H9 (cell line): ENCODE measurements around the gene PNPLA7. TPM values are rescaled to one million over a fixed set of nuclear protein-coding genes. Genes with fewer than 3 reads are reported as not detected.

Source experiments
- DNase-seq: peaks from one replicate; pipeline ENCODE4 v3.0.0-alpha.2; 2017
- H2AFZ ChIP-seq: one replicate; pipeline ENCODE4 v1.6.1; 2013; ENCODE audit warnings: mild to moderate bottlenecking, low read length, control low read depth, moderate library complexity
- H2AK5ac ChIP-seq: 2 replicates; pipeline ENCODE4 v1.6.1; 2013; ENCODE audit warnings: low read length, control low read depth, mixed read lengths; ENCODE audit not compliant: insufficient read length
- H2BK120ac ChIP-seq: one replicate; pipeline ENCODE4 v1.6.1; 2013; ENCODE audit warnings: low read depth, mild to moderate bottlenecking, low read length, control low read depth, inconsistent platforms; ENCODE audit not compliant: poor library complexity, severe bottlenecking
- H2BK12ac ChIP-seq: 2 replicates; pipeline ENCODE4 v1.6.1; 2013; ENCODE audit warnings: low read length, control low read depth, mixed read lengths, low read depth; ENCODE audit not compliant: insufficient read length
- H2BK15ac ChIP-seq: 2 replicates; pipeline ENCODE4 v1.6.1; 2013; ENCODE audit warnings: low read depth, low read length, control low read depth
- H2BK20ac ChIP-seq: one replicate; pipeline ENCODE4 v1.6.1; 2013; ENCODE audit warnings: low read depth, mild to moderate bottlenecking, low read length, control low read depth, inconsistent platforms; ENCODE audit not compliant: poor library complexity, severe bottlenecking
- H2BK5ac ChIP-seq: 2 replicates; pipeline ENCODE4 v1.6.1; 2013; ENCODE audit warnings: low read length, control low read depth, mixed read lengths; ENCODE audit not compliant: insufficient read length
- H3K14ac ChIP-seq: 2 replicates; pipeline ENCODE4 v1.6.1; 2013; ENCODE audit warnings: low read length, control low read depth; ENCODE audit not compliant: insufficient read depth
- H3K18ac ChIP-seq: 2 replicates; pipeline ENCODE4 v1.6.1; 2013; ENCODE audit warnings: low read depth, mild to moderate bottlenecking, mixed read lengths, low read length, control low read depth; ENCODE audit not compliant: insufficient read length
- H3K23ac ChIP-seq: 2 replicates; pipeline ENCODE4 v1.6.1; 2013; ENCODE audit warnings: low read length, control low read depth, mixed read lengths, low read depth; ENCODE audit not compliant: insufficient read length
- H3K23me2 ChIP-seq: 2 replicates; pipeline ENCODE4 v1.6.1; 2013; ENCODE audit warnings: low read depth, mild to moderate bottlenecking, mixed read lengths, low read length, control low read depth; ENCODE audit not compliant: insufficient read length, poor library complexity, severe bottlenecking
- H3K27ac ChIP-seq: 2 replicates; pipeline ENCODE4 v1.5.1; 2013; ENCODE audit warnings: low read length, control low read depth, mixed read lengths, low read depth; ENCODE audit not compliant: insufficient read length
- H3K27me3 ChIP-seq: 2 replicates; pipeline ENCODE4 v1.6.1; 2013; ENCODE audit warnings: low read length, control low read depth, inconsistent platforms; ENCODE audit not compliant: insufficient read depth
- H3K4ac ChIP-seq: 2 replicates; pipeline ENCODE4 v1.6.1; 2013; ENCODE audit warnings: low read depth, mild to moderate bottlenecking, control low read depth, inconsistent platforms, low read length, moderate library complexity
- H3K4me1 ChIP-seq: 2 replicates; pipeline ENCODE4 v1.6.1; 2013; ENCODE audit warnings: low read length, control low read depth, inconsistent platforms; ENCODE audit not compliant: insufficient read depth
- H3K4me2 ChIP-seq: 2 replicates; pipeline ENCODE4 v1.6.1; 2013; ENCODE audit warnings: low read length, control low read depth, mixed read lengths; ENCODE audit not compliant: insufficient read length, insufficient read depth
- H3K56ac ChIP-seq: 2 replicates; pipeline ENCODE4 v1.6.1; 2013; ENCODE audit warnings: low read depth, mild to moderate bottlenecking, mixed read lengths, low read length, control low read depth; ENCODE audit not compliant: insufficient read length
- H3K79me1 ChIP-seq: 2 replicates; pipeline ENCODE4 v1.6.1; 2013; ENCODE audit warnings: low read depth, mild to moderate bottlenecking, moderate library complexity, low read length, control low read depth, inconsistent platforms; ENCODE audit not compliant: insufficient read depth, poor library complexity, severe bottlenecking
- H3K79me2 ChIP-seq: 2 replicates; pipeline ENCODE4 v1.6.1; 2013; ENCODE audit warnings: low read length, control low read depth, inconsistent platforms; ENCODE audit not compliant: insufficient read depth
- H3K9ac ChIP-seq: 2 replicates; pipeline ENCODE4 v1.6.1; 2013; ENCODE audit warnings: low read length, control low read depth, mixed read lengths; ENCODE audit not compliant: insufficient read length; ENCODE audit errors: extremely low read depth
- H3K9me3 ChIP-seq: one replicate; pipeline ENCODE4 v1.6.1; 2013; ENCODE audit warnings: low read depth, low read length, inconsistent platforms; ENCODE audit not compliant: control insufficient read depth
- H3T11ph ChIP-seq: one replicate; pipeline ENCODE4 v1.6.1; 2013; ENCODE audit warnings: mild to moderate bottlenecking, low read length, control low read depth, inconsistent platforms
- H4K20me1 ChIP-seq: one replicate; pipeline ENCODE4 v1.6.1; 2013; ENCODE audit not compliant: control insufficient read depth, insufficient read length, insufficient read depth
- H4K5ac ChIP-seq: 2 replicates; pipeline ENCODE4 v1.6.1; 2013; ENCODE audit warnings: low read depth, mild to moderate bottlenecking, mixed read lengths, low read length, control low read depth; ENCODE audit not compliant: insufficient read length
- H4K8ac ChIP-seq: replicated peaks from 2 replicates; pipeline ENCODE4 v1.6.1; 2013; ENCODE audit warnings: low read length, control low read depth, mixed read lengths, low read depth; ENCODE audit not compliant: insufficient read length
- H4K91ac ChIP-seq: 2 replicates; pipeline ENCODE4 v1.6.1; 2013; ENCODE audit warnings: low read depth, mild to moderate bottlenecking, moderate library complexity, mixed read lengths, low read length, control low read depth; ENCODE audit not compliant: insufficient read length
- H3K27ac Mint-ChIP-seq, 3 experiments: 2 replicates in 2 of 3; 3 replicates in 1 of 3; pipeline ENCODE4 v1.8.0; 2020 to 2021; ENCODE audit warnings: mixed read lengths in 3 of 3, mild to moderate bottlenecking in 1 of 3, moderate library complexity in 1 of 3
- H3K27me3 Mint-ChIP-seq: 2 replicates; pipeline ENCODE4 v1.8.0; 2021; ENCODE audit warnings: low read depth, mild to moderate bottlenecking, moderate library complexity, mixed read lengths
- H3K36me3 Mint-ChIP-seq, 3 experiments: 2 replicates in 2 of 3; 3 replicates in 1 of 3; pipeline ENCODE4 v1.8.0; 2020 to 2021; ENCODE audit warnings: low read depth in 3 of 3, mixed read lengths in 3 of 3; ENCODE audit not compliant: insufficient read depth in 1 of 3
- H3K4me1 Mint-ChIP-seq, 2 experiments: 2 replicates each; pipeline ENCODE4 v1.8.0; 2020; ENCODE audit warnings: mixed read lengths in 2 of 2
- H3K4me3 Mint-ChIP-seq, 2 experiments: 2 replicates in 1 of 2; 3 replicates in 1 of 2; pipeline ENCODE4 v1.8.0; 2020 to 2021; ENCODE audit warnings: mild to moderate bottlenecking in 2 of 2, mixed read lengths in 2 of 2, moderate library complexity in 1 of 2
- H3K9me3 Mint-ChIP-seq, 2 experiments: 2 replicates in 1 of 2; 3 replicates in 1 of 2; pipeline ENCODE4 v1.8.0; 2020; ENCODE audit warnings: mild to moderate bottlenecking in 2 of 2, mixed read lengths in 2 of 2, moderate library complexity in 1 of 2
- CTCF ChIP-seq: fragments of 200-600 bp; sonication (generic); conservative IDR thresholded peaks from 3 replicates; pipeline ENCODE4 v1.8.0; 2021; ENCODE audit warnings: antibody characterized with exemption, mild to moderate bottlenecking
- WGBS: extraction: QIAGEN DNeasy Blood & Tissue Kit; methylation state at CpG from one replicate; pipeline ENCODE4 v1.1.7; 2013; ENCODE audit warnings: missing lambda C conversion rate, low lambda C conversion rate, mixed read lengths; ENCODE audit not compliant: insufficient read length; ENCODE audit errors: extremely low coverage; 5-methylcytosine and 5-hydroxymethylcytosine counted together
- total RNA-seq: library from RNA; stranded (reverse); gene quantifications from 2 replicates; pipeline ENCODE4 v1.2.1, GENCODE V29; 2021

PNPLA7 gene
- total RNA-seq, 1 experiment from 2014 or later: 1.8 TPM

DNA sequence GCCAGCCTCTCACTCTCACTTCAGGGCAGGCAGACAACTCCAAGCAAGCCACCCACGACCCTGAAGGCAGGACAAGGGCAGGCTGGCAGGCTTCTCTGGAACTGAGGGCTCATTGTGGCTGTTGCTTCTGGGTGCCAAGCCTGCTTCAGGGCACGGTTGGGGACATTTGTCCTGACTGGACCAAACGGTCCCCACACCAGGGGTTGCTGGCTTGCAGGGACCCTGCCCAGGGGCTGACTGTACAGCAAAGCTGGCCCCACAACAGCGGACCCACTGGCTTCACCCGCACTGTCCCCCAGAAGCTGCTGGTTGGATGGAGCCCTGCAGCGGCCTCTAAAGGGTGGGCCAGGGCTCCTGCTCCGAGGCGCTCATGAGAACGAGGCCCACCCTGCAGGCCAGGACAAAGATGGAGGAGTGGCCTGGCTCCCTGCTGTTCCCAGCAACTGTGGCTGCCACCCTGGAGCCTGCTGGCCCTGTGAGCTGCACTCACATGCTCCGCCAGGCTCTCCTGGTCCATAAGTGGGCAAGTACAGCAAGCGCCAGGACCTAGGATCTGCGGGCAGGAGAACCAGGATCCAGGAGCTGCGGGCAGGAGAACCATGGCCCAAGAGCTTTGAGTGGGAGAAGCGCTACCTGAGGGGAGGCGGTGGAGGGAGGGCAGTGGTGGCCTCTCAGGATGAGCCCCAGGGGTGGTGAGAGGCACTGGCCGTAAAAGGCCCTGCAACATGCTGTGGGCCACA lies 56.7 kb downstream of the PNPLA7 start:
- no peak overlapping the region for H2BK15ac ChIP-seq
- no peak overlapping the region for H2BK12ac ChIP-seq
- H3K56ac ChIP-seq: no peak overlapping the region
- TF ChIP-seq CTCF: no peak
- H2AFZ ChIP-seq: no peak overlapping the region
- Mint-ChIP-seq H3K4me3 (no peak overlapping the region), H3K27ac (0 out of 7 replicates have a peak overlapping the region, but pooled peaks of 1 of the 3 experiments have one; percentile 16), H3K36me3 (no peaks in the 10 kb centered on the region), H3K9me3 (peaks cover 2 to 32% of the 10 kb centered on the region in 2 experiments; a peak in 2 of 5 replicates), H3K27me3 (peaks cover under 1% of the 10 kb centered on the region; the same call in 1 of the 2 replicates), H3K4me1 (no peaks in the 10 kb centered on the region)
- peaks cover 2% of the 10 kb centered on the region for H4K20me1 ChIP-seq
- no peak overlapping the region for H4K91ac ChIP-seq
- H3K23ac ChIP-seq: no peak overlapping the region
- no peak overlapping the region for H2BK5ac ChIP-seq
- H3K27ac ChIP-seq: no peak overlapping the region
- H2BK20ac ChIP-seq: no peak overlapping the region
- no peak overlapping the region for H3K14ac ChIP-seq
- H3K18ac ChIP-seq: no peak overlapping the region
- no CpG with 5 or more reads among the region's 16 CpGs for WGBS
- DNase-seq: no peak
- no peak overlapping the region for H3K9ac ChIP-seq
- H3T11ph ChIP-seq: no peak overlapping the region
- no peak overlapping the region for H2AK5ac ChIP-seq
- no peak overlapping the region for H2BK120ac ChIP-seq
- no peak overlapping the region for H3K4me2 ChIP-seq
- no peaks in the 10 kb centered on the region for H3K79me1 ChIP-seq
- H3K4ac ChIP-seq: no peak overlapping the region
- H3K23me2 ChIP-seq: no peaks in the 10 kb centered on the region
- H3K9me3 ChIP-seq: no peaks in the 10 kb centered on the region
- H3K4me1 ChIP-seq: no peaks in the 10 kb centered on the region
- H3K79me2 ChIP-seq: no peaks in the 10 kb centered on the region
- no peaks in the 10 kb centered on the region for H3K27me3 ChIP-seq
- H4K8ac ChIP-seq: no peak overlapping the region
- H4K5ac ChIP-seq: no peak overlapping the region
